Right atrium auricular region (tissue), 2 donors: ENCODE data around the gene LAMC3. TPM values are rescaled to one million over a fixed set of nuclear protein-coding genes. Genes with fewer than 3 reads are reported as not detected.

ENCODE experiments used
- DNase-seq: peaks from one replicate; pipeline ENCODE4 v3.0.0-alpha.2; 2019; ENCODE audit warnings: low spot score
- H3K27ac ChIP-seq, 2 donors: fragments of 200-600 bp; sonication (generic); 1 replicate in 1 of 2; 2 replicates in 1 of 2; pipeline ENCODE4 v1.5.1; 2016 to 2019
- H3K27me3 ChIP-seq, 2 donors: fragments of 200-600 bp; sonication (generic); one replicate each; pipeline versions ENCODE4 v1.5.1 to v1.6.0; 2017 to 2019
- H3K36me3 ChIP-seq: fragments of 200-600 bp; sonication (generic); one replicate; pipeline ENCODE4 v1.5.1; 2016
- H3K4me1 ChIP-seq, 2 donors: fragments of 200-600 bp; sonication (generic); one replicate each; pipeline versions ENCODE4 v1.5.1 to v1.6.0; 2017 to 2019
- H3K4me3 ChIP-seq, 2 donors: fragments of 200-600 bp; sonication (generic); 1 replicate in 1 of 2; 2 replicates in 1 of 2; pipeline ENCODE4 v1.5.1; 2017 to 2019; ENCODE audit warnings: mild to moderate bottlenecking in 1 of 2, moderate library complexity in 1 of 2
- H3K9me3 ChIP-seq, 2 donors: fragments of 200-600 bp; sonication (generic); one replicate each; pipeline ENCODE4 v1.5.1; 2019
- CTCF ChIP-seq, 2 donors: fragments of 200-600 bp; sonication (generic); IDR thresholded peaks; one replicate each; pipeline ENCODE4 v1.5.1; 2019; ENCODE audit warnings: antibody characterized with exemption in 2 of 2
- total RNA-seq, 2 donors: library from RNA; depleted of rRNA; stranded (reverse); fragments of >200 nt; gene quantifications; one replicate each; pipeline ENCODE4 v1.1.0, GENCODE V29; 2016

Gene LAMC3
- total RNA-seq, 2 donors from 2014 or later = 0.56 to 1.6 TPM

GRCh38 chr9:130970855-130971254 is 38.1 kb upstream of the LAMC3 start:
- TF ChIP-seq CTCF (IDR thresholded peaks at IDR 0.05) = no peak
- Histone ChIP-seq H3K36me3 (no peaks in the 10 kb centered on the region), H3K9me3 (no peaks in the 10 kb centered on the region), H3K4me1 (no peaks in the 10 kb centered on the region), H3K27me3 (no peaks in the 10 kb centered on the region), H3K4me3 (no peak overlapping the region), H3K27ac (no peak overlapping the region)
- DNase-seq = no peak

- DNase-seq = no peak
- H3K27ac ChIP-seq = no peak overlapping the region
Observed at GRCh38 chr9:130971294-130971849, 37.6 kb upstream of the LAMC3 start.

GRCh38 chr9:130972277-130972956 is 36.6 kb upstream of the LAMC3 start:
- no peak for TF ChIP-seq CTCF (IDR thresholded peaks at IDR 0.05)
- no peak for DNase-seq
- Histone ChIP-seq H3K4me1 (no peaks in the 10 kb centered on the region), H3K27me3 (no peaks in the 10 kb centered on the region), H3K4me3 (no peak overlapping the region), H3K36me3 (no peaks in the 10 kb centered on the region), H3K27ac (no peak overlapping the region), H3K9me3 (no peaks in the 10 kb centered on the region)

More at GRCh38 chr9:130971294-130971849, 37.6 kb upstream of the LAMC3 start:
- no peaks in the 10 kb centered on the region for H3K9me3 ChIP-seq
- H3K36me3 ChIP-seq = no peaks in the 10 kb centered on the region
- H3K4me1 ChIP-seq = no peaks in the 10 kb centered on the region
- no peak overlapping the region for H3K4me3 ChIP-seq
- H3K27me3 ChIP-seq = no peaks in the 10 kb centered on the region
- TF ChIP-seq CTCF (IDR thresholded peaks at IDR 0.05) = no peak

GRCh38 chr9:130972957-130973685 is 35.9 kb upstream of the LAMC3 start:
- H3K9me3 ChIP-seq = no peaks in the 10 kb centered on the region
- no peak overlapping the region for H3K4me3 ChIP-seq
- no peaks in the 10 kb centered on the region for H3K27me3 ChIP-seq
- H3K36me3 ChIP-seq = no peaks in the 10 kb centered on the region
- H3K27ac ChIP-seq = no peak overlapping the region
- TF ChIP-seq CTCF (IDR thresholded peaks at IDR 0.05) = no peak
- no peaks in the 10 kb centered on the region for H3K4me1 ChIP-seq
- no peak for DNase-seq

GRCh38 chr9:130973686-130974281 is 35.2 kb upstream of the LAMC3 start:
- TF ChIP-seq CTCF (IDR thresholded peaks at IDR 0.05) = no peak
- Histone ChIP-seq H3K4me1 (no peaks in the 10 kb centered on the region), H3K27me3 (no peaks in the 10 kb centered on the region), H3K27ac (no peak overlapping the region), H3K4me3 (no peak overlapping the region), H3K36me3 (no peaks in the 10 kb centered on the region), H3K9me3 (no peaks in the 10 kb centered on the region)
- DNase-seq = no peak
